ENCODE data around the gene ZNF488.

The ZNF488 gene

GRCh38 chr10:47350671-47351640, 33.1 kb downstream of the ZNF488 start:
- no peak overlapping the region for H3K4me3 ChIP-seq (ENCODE audit: low read depth, low read length)

DNA sequence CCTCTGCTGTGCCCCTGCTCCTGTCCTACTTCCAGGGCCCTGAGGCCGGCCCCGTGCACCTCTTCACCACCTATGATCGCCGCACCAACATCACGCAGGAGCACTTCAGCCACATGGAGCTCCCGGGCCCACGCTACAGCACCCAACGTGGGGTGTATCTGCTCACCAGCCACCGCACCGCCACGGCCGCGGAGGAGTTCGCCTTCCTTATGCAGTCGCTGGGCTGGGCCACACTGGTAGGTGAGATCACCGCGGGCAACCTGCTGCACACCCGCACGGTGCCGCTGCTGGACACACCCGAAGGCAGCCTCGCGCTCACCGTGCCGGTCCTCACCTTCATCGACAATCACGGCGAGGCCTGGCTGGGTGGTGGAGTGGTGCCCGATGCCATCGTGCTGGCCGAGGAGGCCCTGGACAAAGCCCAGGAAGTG, 34.1 kb downstream of the ZNF488 start:
- no peak overlapping the region for H3K4me3 ChIP-seq (ENCODE audit: low read depth, low read length)

DNA sequence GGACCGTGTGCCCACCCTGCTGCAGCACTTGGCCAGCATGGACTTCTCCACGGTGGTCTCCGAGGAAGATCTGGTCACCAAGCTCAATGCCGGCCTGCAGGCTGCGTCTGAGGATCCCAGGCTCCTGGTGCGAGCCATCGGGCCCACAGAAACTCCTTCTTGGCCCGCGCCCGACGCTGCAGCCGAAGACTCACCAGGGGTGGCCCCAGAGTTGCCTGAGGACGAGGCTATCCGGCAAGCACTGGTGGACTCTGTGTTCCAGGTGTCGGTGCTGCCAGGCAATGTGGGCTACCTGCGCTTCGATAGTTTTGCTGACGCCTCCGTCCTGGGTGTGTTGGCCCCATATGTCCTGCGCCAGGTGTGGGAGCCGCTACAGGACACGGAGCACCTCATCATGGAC, 34.6 kb downstream of the ZNF488 start:
- no peak overlapping the region for H3K4me3 ChIP-seq (ENCODE audit: low read depth, low read length)

DNA sequence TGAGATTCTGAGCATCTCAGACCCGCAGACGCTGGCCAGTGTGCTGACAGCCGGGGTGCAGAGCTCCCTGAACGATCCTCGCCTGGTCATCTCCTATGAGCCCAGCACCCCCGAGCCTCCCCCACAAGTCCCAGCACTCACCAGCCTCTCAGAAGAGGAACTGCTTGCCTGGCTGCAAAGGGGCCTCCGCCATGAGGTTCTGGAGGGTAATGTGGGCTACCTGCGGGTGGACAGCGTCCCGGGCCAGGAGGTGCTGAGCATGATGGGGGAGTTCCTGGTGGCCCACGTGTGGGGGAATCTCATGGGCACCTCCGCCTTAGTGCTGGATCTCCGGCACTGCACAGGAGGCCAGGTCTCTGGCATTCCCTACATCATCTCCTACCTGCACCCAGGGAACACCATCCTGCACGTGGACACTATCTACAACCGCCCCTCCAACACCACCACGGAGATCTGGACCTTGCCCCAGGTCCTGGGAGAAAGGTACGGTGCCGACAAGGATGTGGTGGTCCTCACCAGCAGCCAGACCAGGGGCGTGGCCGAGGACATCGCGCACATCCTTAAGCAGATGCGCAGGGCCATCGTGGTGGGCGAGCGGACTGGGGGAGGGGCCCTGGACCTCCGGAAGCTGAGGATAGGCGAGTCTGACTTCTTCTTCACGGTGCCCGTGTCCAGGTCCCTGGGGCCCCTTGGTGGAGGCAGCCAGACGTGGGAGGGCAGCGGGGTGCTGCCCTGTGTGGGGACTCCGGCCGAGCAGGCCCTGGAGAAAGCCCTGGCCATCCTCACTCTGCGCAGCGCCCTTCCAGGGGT, 35.2 kb downstream of the ZNF488 start:
- no peak overlapping the region for H3K4me3 ChIP-seq (ENCODE audit: low read depth, low read length)

- no peak within 1 kb of the TSS for H3K4me3 ChIP-seq (ENCODE audit: low read depth, low read length)
These were observed 35.9 kb downstream of the ZNF488 start, which contains the start of gene RBP3 for GRCh38 chr10:47348138-47348651. Gene RBP3 (plus strand): TSS chr10:47348363. CDS start chr10:47348485, 122 bp downstream.

DNA sequence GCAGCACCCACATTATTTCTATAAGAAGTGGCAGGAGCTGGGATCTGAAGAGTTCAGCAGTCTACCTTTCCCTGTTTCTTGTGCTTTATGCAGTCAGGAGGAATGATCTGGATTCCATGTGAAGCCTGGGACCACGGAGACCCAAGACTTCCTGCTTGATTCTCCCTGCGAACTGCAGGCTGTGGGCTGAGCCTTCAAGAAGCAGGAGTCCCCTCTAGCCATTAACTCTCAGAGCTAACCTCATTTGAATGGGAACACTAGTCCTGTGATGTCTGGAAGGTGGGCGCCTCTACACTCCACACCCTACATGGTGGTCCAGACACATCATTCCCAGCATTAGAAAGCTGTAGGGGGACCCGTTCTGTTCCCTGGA, 36.8 kb downstream of the ZNF488 start:
- H3K4me3 ChIP-seq (ENCODE audit: low read depth, low read length) = no peak overlapping the region

DNA sequence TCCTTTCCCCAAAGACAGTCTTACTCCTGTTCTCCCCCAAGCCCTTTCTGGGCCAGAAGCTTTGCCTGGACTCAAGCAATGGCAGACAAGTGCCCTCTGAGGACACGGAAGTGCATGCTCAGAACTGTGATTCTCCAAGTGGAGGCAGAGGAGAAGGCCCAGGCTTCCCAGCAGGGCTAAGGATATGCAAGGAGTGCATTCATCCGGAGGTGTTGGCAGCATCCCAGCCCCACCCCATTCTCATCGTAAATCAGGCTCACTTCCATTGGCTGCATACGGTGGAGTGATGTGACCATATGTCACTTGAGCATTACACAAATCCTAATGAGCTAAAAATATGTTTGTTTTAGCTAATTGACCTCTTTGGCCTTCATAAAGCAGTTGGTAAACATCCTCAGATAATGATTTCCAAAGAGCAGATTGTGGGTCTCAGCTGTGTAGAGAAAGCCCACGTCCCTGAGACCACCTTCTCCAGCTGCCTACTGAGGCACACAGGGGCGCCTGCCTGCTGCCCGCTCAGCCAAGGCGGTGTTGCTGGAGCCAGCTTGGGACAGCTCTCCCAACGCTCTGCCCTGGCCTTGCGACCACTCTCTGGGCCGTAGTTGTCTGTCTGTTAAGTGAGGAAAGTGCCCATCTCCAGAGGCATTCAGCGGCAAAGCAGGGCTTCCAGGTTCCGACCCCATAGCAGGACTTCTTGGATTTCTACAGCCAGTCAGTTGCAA, 37.4 kb downstream of the ZNF488 start:
- no peak overlapping the region for H3K4me3 ChIP-seq (ENCODE audit: low read depth, low read length)

DNA sequence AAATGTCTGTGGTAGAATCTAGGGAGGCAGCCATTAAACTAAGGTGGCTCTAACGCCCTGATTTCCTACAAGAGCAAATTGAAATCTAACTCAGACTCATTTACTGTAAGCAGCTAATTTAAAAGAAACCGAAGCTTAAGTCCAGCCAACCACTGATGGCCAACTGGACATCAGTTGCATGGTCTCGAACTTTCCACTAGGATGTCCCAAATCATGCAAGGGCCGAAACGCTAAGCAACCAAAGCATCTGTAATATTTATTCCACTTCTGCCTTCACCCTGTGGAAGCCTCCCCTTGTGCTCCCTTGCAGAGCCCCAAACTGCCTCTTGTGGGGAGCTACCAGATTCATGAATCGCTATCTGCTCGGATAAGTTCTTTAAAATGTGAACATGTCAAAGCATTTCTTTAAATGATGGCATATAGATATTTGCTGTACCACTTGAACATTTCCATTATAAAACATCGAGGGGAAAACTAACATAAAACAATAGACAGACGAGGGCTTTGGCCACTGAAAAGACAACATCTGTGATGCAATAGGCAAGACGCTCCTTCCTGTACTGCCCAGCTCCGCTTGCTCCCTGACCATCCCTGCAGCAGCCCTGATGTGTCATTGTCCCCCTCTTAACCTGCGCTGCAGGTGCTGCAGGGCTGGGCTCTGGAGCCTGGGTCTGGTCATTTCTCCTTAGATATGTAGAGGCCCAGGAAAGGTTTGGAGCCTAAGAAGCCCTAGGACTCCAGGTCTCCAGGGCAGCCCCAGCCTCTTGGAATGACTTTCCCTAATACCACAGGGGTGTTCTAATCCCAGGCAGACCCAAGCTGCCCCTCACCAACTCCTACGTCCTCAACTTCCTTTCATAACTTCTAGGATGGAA, 38.9 kb downstream of the ZNF488 start:
- no peak overlapping the region for H3K4me3 ChIP-seq (ENCODE audit: low read depth, low read length)

DNA sequence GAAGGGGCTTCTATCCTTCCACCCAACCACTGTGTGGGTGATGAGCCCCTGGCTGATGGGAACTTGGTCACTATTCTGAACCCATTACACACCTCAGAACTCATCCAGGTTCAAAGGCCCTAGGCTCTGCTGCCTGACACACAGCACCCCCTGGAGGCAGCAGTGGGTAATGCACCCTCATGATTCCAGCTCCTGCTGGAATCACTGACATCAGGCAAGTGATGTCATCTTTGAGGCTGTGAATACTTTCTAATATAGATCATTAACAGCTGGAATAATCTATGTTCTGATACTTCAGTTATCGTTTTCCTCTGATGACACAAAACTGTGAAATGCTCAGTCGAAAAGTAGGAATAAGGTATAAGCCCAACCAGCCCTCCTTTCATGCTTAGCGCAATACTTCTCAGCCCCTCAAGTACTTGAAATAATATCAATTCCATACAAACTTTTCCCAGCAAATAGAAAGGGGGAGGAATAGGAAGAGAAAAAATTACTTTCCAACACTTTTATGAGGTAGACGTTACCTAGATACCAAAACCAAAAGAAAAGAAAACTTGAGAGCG, 43.4 kb downstream of the ZNF488 start:
- H3K4me3 ChIP-seq (ENCODE audit: low read depth, low read length) = no peak overlapping the region

DNA sequence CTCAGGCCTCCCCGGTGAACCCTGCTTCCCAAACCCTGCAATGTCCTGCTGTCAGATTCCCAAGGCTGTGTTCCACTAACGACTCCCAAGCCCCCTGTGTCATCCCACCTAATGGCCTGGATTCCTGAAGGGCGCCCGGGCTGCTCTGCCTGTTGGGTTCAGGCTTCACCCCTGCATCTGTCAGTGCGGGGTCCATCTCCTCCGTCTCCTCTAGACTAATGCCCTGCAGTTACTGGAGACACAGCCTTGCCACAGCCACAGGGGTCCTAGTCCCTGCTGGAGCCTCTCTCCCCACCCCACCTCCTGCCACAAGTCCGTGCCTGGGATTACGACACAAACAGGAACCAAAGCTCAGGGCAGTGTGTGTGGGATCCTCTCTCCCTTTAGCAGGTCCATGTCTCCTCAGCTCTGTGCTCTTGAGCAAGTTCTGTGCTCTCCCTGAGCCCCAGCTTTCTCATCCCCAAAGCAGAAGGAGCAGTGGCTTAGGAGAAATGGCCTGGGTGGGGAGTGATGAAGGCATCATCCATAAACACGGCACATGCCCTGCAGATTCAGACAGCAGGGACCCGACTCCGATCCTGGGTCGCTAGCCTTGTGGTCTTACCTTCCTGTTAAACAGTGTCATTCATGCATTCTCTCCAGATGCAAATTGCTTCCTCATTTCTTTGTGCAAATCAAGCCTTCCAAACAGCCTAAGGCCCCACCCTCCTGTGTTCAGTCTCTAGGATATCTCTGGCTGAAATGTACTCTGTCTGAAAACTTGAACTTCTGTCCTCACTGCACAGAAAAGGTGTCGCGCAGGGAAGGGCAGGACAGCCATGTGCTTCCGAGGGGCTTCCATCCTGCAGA, 44.1 kb downstream of the ZNF488 start:
- no peak overlapping the region for H3K4me3 ChIP-seq (ENCODE audit: low read depth, low read length)

GRCh38 chr10:47339186-47339735, 44.8 kb downstream of the ZNF488 start:
- no peak overlapping the region for H3K4me3 ChIP-seq (ENCODE audit: low read depth, low read length)

GRCh38 chr10:47337310-47337709, 46.8 kb downstream of the ZNF488 start:
- H3K4me3 ChIP-seq (ENCODE audit: low read depth, low read length) = no peak overlapping the region

DNA sequence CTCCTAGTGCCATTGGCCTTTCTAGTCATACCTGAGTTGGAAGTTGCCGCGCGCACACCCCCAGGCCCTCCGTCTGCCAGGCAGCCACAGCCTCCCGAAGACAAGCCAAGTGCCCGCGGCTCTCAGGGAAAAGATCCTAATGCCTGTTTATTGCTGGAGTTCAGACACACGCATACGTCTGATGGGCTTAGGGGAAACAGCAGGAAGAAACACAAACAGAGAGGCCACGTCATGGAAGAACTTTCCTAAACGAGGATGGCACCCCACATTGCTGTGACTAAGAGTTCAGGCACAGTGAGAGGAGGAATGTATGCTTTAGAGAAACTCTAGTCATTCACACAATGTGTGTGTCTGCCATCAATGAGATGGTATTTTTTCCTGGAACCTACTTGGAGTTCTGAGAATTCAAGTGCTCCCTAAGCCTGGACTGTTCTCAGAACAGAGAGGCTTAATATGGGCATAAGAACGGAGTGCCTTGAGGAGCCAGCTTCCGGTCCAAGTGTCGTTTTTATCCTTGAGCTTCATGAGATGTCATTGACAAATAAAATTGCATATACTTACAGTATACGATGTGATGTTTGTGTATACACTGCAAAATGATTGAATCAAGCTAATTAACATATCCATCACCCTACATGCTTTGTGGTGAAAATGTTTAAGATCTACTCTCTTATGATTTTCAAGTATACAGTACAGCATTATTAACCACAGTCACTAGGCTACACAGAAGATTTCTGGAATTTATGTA, 47.5 kb downstream of the ZNF488 start:
- H3K4me3 ChIP-seq (ENCODE audit: low read depth, low read length) = no peak overlapping the region

DNA sequence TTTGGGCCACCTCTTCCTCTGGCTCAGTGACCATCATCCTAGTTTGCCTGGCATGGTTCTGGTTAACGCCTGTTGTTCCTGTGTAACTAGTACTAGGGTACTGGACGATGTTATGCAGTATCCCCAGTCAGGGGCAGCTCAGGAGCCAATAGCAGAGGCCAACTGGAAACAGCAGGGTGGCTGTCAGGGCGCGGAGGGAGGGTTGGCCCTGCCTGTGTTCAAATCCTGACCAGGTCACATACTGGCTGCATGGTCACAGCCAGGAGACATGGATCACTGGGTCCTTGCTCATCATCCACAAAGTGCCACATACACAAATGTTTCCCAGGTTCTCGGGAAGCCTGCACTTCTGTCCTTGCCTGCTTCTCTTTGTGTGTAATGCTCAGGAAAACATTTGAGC, 48.2 kb downstream of the ZNF488 start:
- H3K4me3 ChIP-seq (ENCODE audit: low read depth, low read length) = no peak overlapping the region

DNA sequence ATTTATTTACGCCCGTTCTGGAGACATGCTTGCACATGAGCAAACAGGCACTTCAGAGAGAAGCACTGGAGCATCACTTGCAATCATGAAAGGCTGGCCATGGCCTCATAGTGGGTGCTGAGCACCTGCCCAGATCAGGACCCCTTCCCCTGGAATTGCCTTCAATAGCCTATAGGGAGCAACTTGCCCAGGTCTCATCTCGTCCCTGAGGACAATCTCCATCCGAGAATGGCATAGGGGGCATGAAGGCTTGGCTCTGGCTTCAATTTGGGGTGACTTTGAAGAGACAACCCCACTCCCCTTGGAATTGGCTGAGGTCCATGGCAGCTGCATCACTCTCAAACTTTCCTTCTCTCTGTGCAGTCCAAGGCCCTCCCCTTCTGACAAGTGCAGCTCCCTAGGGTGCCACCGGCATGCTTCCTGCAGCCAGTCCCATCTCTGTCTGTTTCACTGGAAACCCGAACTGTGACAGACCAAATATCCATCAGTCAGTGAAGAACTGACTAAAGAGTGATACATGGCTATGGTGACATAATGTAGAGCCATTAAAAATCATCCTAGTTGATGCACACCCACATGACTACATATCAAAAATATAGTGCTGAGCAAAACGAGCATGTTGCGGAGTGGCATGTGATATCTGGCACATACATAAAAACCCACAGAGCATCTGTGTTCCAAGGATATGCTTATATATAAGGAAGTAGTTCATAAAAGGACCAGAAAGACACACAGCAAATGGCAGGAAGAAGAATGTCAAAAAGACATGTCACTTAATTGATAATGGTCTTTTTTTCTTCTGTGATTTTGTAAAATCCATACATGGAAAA, 49.4 kb downstream of the ZNF488 start:
- no peak overlapping the region for H3K4me3 ChIP-seq (ENCODE audit: low read depth, low read length)

DNA sequence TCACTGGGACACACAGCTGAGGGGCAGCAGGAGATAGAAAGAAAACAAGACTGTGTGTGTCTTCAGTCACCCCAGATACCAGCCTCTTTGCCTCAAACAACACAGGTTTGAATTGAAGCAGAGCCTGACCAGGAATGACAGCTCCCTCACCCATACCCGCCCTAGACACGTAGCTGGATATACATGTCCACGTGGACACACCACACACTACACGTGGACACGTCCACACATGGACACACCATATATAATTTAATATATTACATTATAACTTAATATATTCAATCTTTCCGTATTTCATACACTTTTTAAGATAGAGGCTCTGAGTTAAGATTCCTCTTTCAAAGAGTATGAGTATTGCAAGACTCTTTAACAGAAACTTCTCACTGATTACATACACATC, 50.6 kb downstream of the ZNF488 start:
- H3K4me3 ChIP-seq (ENCODE audit: low read depth, low read length) = no peak overlapping the region

DNA sequence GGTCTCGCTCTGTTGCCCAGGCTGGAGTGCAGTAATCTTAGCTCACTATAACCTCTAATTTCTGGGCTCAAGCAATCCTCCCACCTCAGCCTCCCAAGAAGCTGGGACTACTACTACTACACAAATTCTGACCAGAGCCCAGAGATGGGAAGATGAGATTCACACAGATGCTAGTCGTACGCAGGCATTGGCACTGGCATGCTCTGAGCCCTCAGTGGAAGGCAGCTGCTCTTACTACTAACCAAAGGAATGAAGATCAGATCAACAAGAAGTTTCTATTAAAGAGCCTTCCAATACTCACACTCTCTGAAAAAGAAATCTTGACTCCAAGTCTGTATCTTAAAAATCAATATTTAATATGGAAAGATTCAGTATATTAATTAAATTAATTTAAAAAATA, 51.1 kb downstream of the ZNF488 start:
- H3K4me3 ChIP-seq (ENCODE audit: low read depth, low read length) = no peak overlapping the region
